Smooth muscle cell (in vitro differentiated cells): Measurements from ENCODE around the gene RC3H1. TPM values are rescaled to one million over a fixed set of nuclear protein-coding genes. Genes with fewer than 3 reads are reported as not detected.

Experiments used
- DNase-seq: peaks from one replicate; lab custom pipeline; 2025; ENCODE audit not compliant: unreplicated experiment; lab: John Stamatoyannopoulos, UW
- H2AFZ ChIP-seq: fragments of 200-600 bp; sonication (generic); 2 replicates; pipeline ENCODE4 v1.6.0; 2016; ENCODE audit warnings: antibody characterized with exemption, low read depth, mild to moderate bottlenecking
- H3F3A ChIP-seq: fragments of 200-600 bp; sonication (generic); 2 replicates; pipeline ENCODE4 v1.6.0; 2017; ENCODE audit warnings: antibody characterized with exemption, low read depth
- H3K27ac ChIP-seq: fragments of 200-600 bp; sonication (generic); 2 replicates; pipeline ENCODE4 v1.5.1; 2016; ENCODE audit warnings: low read depth, mild to moderate bottlenecking
- H3K27me3 ChIP-seq: fragments of 200-600 bp; sonication (generic); 2 replicates; pipeline ENCODE4 v1.6.1; 2016; ENCODE audit warnings: low read depth, mild to moderate bottlenecking
- H3K36me3 ChIP-seq: fragments of 200-600 bp; sonication (generic); 2 replicates; pipeline ENCODE4 v1.5.1; 2016; ENCODE audit warnings: low read depth
- H3K4me1 ChIP-seq: fragments of 200-600 bp; sonication (generic); 2 replicates; pipeline ENCODE4 v1.5.1; 2016; ENCODE audit warnings: low read depth
- H3K4me2 ChIP-seq: fragments of 200-600 bp; sonication (generic); 2 replicates; pipeline ENCODE4 v1.6.0; 2016; ENCODE audit warnings: mild to moderate bottlenecking
- H3K4me3 ChIP-seq: fragments of 200-600 bp; sonication (generic); 2 replicates; pipeline ENCODE4 v1.5.1; 2016; ENCODE audit warnings: mild to moderate bottlenecking
- H3K79me2 ChIP-seq: fragments of 200-600 bp; sonication (generic); 2 replicates; pipeline ENCODE4 v1.6.0; 2016; ENCODE audit warnings: low read depth, mild to moderate bottlenecking
- H3K9ac ChIP-seq: fragments of 200-600 bp; sonication (generic); 2 replicates; pipeline ENCODE4 v1.6.0; 2016; ENCODE audit warnings: low read depth
- H3K9me3 ChIP-seq: fragments of 200-600 bp; sonication (generic); replicated peaks from 2 replicates; pipeline ENCODE4 v1.5.1; 2016; ENCODE audit warnings: low read depth
- H4K20me1 ChIP-seq: fragments of 200-600 bp; sonication (generic); 2 replicates; pipeline ENCODE4 v1.6.0; 2016; ENCODE audit warnings: low read depth
- CTCF ChIP-seq: fragments of 200-600 bp; sonication (generic); IDR thresholded peaks from 2 replicates; pipeline ENCODE4 v1.5.1; 2017; ENCODE audit warnings: borderline replicate concordance, mild to moderate bottlenecking, antibody characterized with exemption; ENCODE audit not compliant: insufficient read depth, poor library complexity, severe bottlenecking
- WGBS: methylation state at CpG from one replicate; pipeline ENCODE4 v1.1.7; 2016; ENCODE audit warnings: low lambda C conversion rate; 5-methylcytosine and 5-hydroxymethylcytosine counted together
- polyA plus RNA-seq: library from polyadenylated mRNA; unstranded; fragments of >200 nt; fragmentation: Nextera tagmentation; extraction: Ambion mirVana; gene quantifications from 2 replicates; pipeline ENCODE4 v1.2.1, GENCODE V29; 2016
- total RNA-seq: library from RNA; depleted of rRNA; stranded (reverse); fragments of >200 nt; gene quantifications from 2 replicates; pipeline ENCODE4 v1.2.3, GENCODE V29; 2014

The RC3H1 gene
- total and polyA plus RNA-seq, 2 experiments from 2014 or later = 3.9 to 21.6 TPM

- TF ChIP-seq CTCF = no peak
- no peak overlapping the region for H2AFZ ChIP-seq
- H3K79me2 ChIP-seq = no peaks in the 10 kb centered on the region
- no peak overlapping the region for H3K4me2 ChIP-seq
- no peak overlapping the region for H3K27ac ChIP-seq
- H3K9ac ChIP-seq = no peak overlapping the region
- no peaks in the 10 kb centered on the region for H3K4me1 ChIP-seq
- peaks cover 7% of the 10 kb centered on the region for H4K20me1 ChIP-seq
- no peak overlapping the region for H3K4me3 ChIP-seq
- WGBS = 97% methylated on average over 2 of the region's 2 CpGs
- no peaks in the 10 kb centered on the region for H3K27me3 ChIP-seq
- DNase-seq = no peak
- H3K36me3 ChIP-seq = peaks cover 9% of the 10 kb centered on the region
- no peaks in the 10 kb centered on the region for H3F3A ChIP-seq
- H3K9me3 ChIP-seq = no peaks in the 10 kb centered on the region
These were observed 132.3 kb downstream of the RC3H1 start for GRCh38 chr1:173889885-173890284.

GRCh38 chr1:173888749-173889148, 133.4 kb downstream of the RC3H1 start:
- Histone ChIP-seq H3K27me3 (no peaks in the 10 kb centered on the region), H4K20me1 (peaks cover 7% of the 10 kb centered on the region), H3K9me3 (no peaks in the 10 kb centered on the region), H3F3A (no peaks in the 10 kb centered on the region), H3K79me2 (no peaks in the 10 kb centered on the region), H3K4me3 (no peak overlapping the region), H3K27ac (no peak overlapping the region), H3K36me3 (peaks cover 9% of the 10 kb centered on the region), H2AFZ (no peak overlapping the region), H3K9ac (no peak overlapping the region), H3K4me1 (no peaks in the 10 kb centered on the region), H3K4me2 (no peak overlapping the region)
- no peak for TF ChIP-seq CTCF
- no peak for DNase-seq

- H4K20me1 ChIP-seq = peaks cover 7% of the 10 kb centered on the region
- H3K4me1 ChIP-seq = no peaks in the 10 kb centered on the region
- no peak overlapping the region for H3K4me2 ChIP-seq
- no peak for TF ChIP-seq CTCF
- no peak overlapping the region for H2AFZ ChIP-seq
- no peaks in the 10 kb centered on the region for H3K27me3 ChIP-seq
- H3F3A ChIP-seq = no peaks in the 10 kb centered on the region
- no peak overlapping the region for H3K9ac ChIP-seq
- H3K36me3 ChIP-seq = peaks cover 9% of the 10 kb centered on the region
- WGBS = 99% methylated on average over 2 of the region's 2 CpGs
- no peaks in the 10 kb centered on the region for H3K9me3 ChIP-seq
- no peak for DNase-seq
- H3K27ac ChIP-seq = no peak overlapping the region
- no peak overlapping the region for H3K4me3 ChIP-seq
- no peaks in the 10 kb centered on the region for H3K79me2 ChIP-seq
These were observed 134.5 kb downstream of the RC3H1 start for GRCh38 chr1:173887627-173888026.

GRCh38 chr1:173886746-173887611, 135.2 kb downstream of the RC3H1 start:
- Histone ChIP-seq H3K79me2 (no peaks in the 10 kb centered on the region), H3K36me3 (peaks cover 9% of the 10 kb centered on the region), H3K27ac (no peak overlapping the region), H3K9me3 (no peaks in the 10 kb centered on the region), H4K20me1 (peaks cover 7% of the 10 kb centered on the region), H3K4me1 (no peaks in the 10 kb centered on the region), H3K27me3 (no peaks in the 10 kb centered on the region), H2AFZ (no peak overlapping the region), H3K4me3 (no peak overlapping the region), H3K4me2 (no peak overlapping the region), H3F3A (no peaks in the 10 kb centered on the region), H3K9ac (no peak overlapping the region)
- no peak for DNase-seq
- no peak for TF ChIP-seq CTCF
- WGBS = 95% methylated on average over 4 of the region's 4 CpGs
